ENCODE results near the gene ASB18.

ASB18 gene

GRCh38 chr2:236305531-236305930 lies 41.3 kb upstream of the ASB18 start (continued):
- TF ChIP-seq TSHZ1 (tag by site-specific recombination; IDR thresholded peaks at IDR 0.05; ENCODE audit: borderline replicate concordance) (no peak), ZNF571 (tag by site-specific recombination; IDR thresholded peaks at IDR 0.05) (no peak), ZNF791 (tag by site-specific recombination; IDR thresholded peaks at IDR 0.05) (no peak), ZNF555 (tag by site-specific recombination; conservative IDR thresholded peaks at IDR 0.05) (no peak), ZNF202 (tag by site-specific recombination; IDR thresholded peaks at IDR 0.05; ENCODE audit: borderline replicate concordance) (no peak), MZF1 (tag by site-specific recombination; IDR thresholded peaks at IDR 0.05; ENCODE audit: borderline replicate concordance) (no peak), ZBTB11 (tag by site-specific recombination; conservative IDR thresholded peaks at IDR 0.05; ENCODE audit: low read depth) (no peak)
- TF ChIP-seq, protein P1, sequence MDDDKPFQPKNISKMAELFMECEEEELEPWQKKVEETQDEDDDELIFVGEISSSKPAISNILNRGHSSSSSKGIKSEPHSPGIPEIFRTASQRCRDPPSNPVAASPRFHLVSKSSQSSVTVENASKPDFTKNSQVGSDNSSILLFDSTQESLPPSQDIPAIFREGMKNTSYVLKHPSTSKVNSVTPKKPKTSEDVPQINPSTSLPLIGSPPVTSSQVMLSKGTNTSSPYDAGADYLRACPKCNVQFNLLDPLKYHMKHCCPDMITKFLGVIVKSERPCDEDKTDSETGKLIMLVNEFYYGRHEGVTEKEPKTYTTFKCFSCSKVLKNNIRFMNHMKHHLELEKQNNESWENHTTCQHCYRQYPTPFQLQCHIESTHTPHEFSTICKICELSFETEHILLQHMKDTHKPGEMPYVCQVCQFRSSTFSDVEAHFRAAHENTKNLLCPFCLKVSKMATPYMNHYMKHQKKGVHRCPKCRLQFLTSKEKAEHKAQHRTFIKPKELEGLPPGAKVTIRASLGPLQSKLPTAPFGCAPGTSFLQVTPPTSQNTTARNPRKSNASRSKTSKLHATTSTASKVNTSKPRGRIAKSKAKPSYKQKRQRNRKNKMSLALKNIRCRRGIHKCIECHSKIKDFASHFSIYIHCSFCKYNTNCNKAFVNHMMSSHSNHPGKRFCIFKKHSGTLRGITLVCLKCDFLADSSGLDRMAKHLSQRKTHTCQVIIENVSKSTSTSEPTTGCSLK (tag by site-specific recombination; IDR thresholded peaks at IDR 0.05): no peak

GRCh38 chr2:236303935-236304334 lies 39.7 kb upstream of the ASB18 start:
- ChIA-PET POLR2A (no interaction called here), CTCF (interaction anchor here (0.6 to 1.2 kb wide), 2 partner anchors 9 to 850 kb away, joined by 3 to 4 read pairs; no protein-coding TSS in a partner anchor)
- TF ChIP-seq ZNF184 (tag by site-specific recombination; IDR thresholded peaks at IDR 0.05): no peak
- no peak for TF ChIP-seq ZIC2 (tag by site-specific recombination; IDR thresholded peaks at IDR 0.05)
- TF ChIP-seq ZNF138 (tag by site-specific recombination; IDR thresholded peaks at IDR 0.05; ENCODE audit: borderline replicate concordance): no peak
- TF ChIP-seq ZNF692 (tag by site-specific recombination; IDR thresholded peaks at IDR 0.05): no peak
- no peak for TF ChIP-seq ZNF148 (tag by site-specific recombination; IDR thresholded peaks at IDR 0.05; ENCODE audit: borderline replicate concordance)
- TF ChIP-seq ZNF610 (tag by site-specific recombination; IDR thresholded peaks at IDR 0.05; ENCODE audit: borderline replicate concordance): no peak
- no peak for TF ChIP-seq ZFHX2 (tag by site-specific recombination; conservative IDR thresholded peaks at IDR 0.05)
- no peak for TF ChIP-seq ZNF701 (tag by site-specific recombination; IDR thresholded peaks at IDR 0.05)
- no peak for TF ChIP-seq ZBTB17 (tag by site-specific recombination; IDR thresholded peaks at IDR 0.05)
- TF ChIP-seq, protein P2, sequence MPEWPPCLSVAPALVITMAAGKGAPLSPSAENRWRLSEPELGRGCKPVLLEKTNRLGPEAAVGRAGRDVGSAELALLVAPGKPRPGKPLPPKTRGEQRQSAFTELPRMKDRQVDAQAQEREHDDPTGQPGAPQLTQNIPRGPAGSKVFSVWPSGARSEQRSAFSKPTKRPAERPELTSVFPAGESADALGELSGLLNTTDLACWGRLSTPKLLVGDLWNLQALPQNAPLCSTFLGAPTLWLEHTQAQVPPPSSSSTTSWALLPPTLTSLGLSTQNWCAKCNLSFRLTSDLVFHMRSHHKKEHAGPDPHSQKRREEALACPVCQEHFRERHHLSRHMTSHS (tag by site-specific recombination; IDR thresholded peaks at IDR 0.05): no peak
- TF ChIP-seq ZBTB6 (tag by site-specific recombination; IDR thresholded peaks at IDR 0.05): no peak
- no peak for TF ChIP-seq ZNF302 (tag by site-specific recombination; IDR thresholded peaks at IDR 0.05; ENCODE audit: low read depth)
- no peak for TF ChIP-seq ZNF324 (tag by site-specific recombination; IDR thresholded peaks at IDR 0.05)

More at GRCh38 chr2:236303935-236304334, 39.7 kb upstream of the ASB18 start:
- no peak overlapping the region for H3K4me3 ChIP-seq (ENCODE audit: low read depth, low read length)
- H3K27ac ChIP-seq (ENCODE audit: extremely low read depth, low read depth, low read length): no peak overlapping the region
- H3K9me3 ChIP-seq (ENCODE audit: control insufficient read depth, insufficient read depth, low read depth, low read length): no peaks in the 10 kb centered on the region
- no peaks in the 10 kb centered on the region for H3K4me1 ChIP-seq (ENCODE audit: control insufficient read depth, insufficient read depth, low read length)
- no peaks in the 10 kb centered on the region for H3K36me3 ChIP-seq (ENCODE audit: control insufficient read depth in 2 of 2, insufficient read depth in 1 of 2, low read length in 2 of 2)
